GM12865 (cell line): ENCODE data around the gene ZNF595.
A peak's percentile ranks its signal among the peaks of the same experiment; 100 is the strongest.
"Not testable (repeated sequence)": the region's sequence is repeated elsewhere in the genome, so short reads cannot be mapped to it uniquely, and the experiment has no call there.

ENCODE experiments used
- DNase-seq: peaks from one replicate; pipeline ENCODE4 v3.0.0; 2010; ENCODE audit warnings: low read depth
- H3K4me3 ChIP-seq: 2 replicates; pipeline ENCODE4 v1.5.1; 2011; ENCODE audit warnings: mild to moderate bottlenecking, low read depth, low read length, control low read depth
- CTCF ChIP-seq: IDR thresholded peaks from 2 replicates; pipeline ENCODE4 v1.5.1; 2011; ENCODE audit warnings: low read length, control low read depth, low read depth, inconsistent platforms; ENCODE audit not compliant: insufficient read depth; ENCODE audit errors: missing control alignments

Gene ZNF595

GRCh38 chr4:52804-53479, at the start of gene ZNF595:
ZNF595 (plus strand) TSS chr4:53321; CDS start chr4:53489, 168 bp downstream.
- DNase-seq, H3K4me3 ChIP-seq: not testable (repeated sequence)

GRCh38 chr4:9937-10870, 42.9 kb upstream of the ZNF595 start:
- peak; percentile 3 for DNase-seq
- H3K4me3 ChIP-seq: not testable (repeated sequence)

GRCh38 chr4:11095-11815, 41.9 kb upstream of the ZNF595 start:
- not testable (repeated sequence) for DNase-seq, H3K4me3 ChIP-seq

- peak; percentile 9 for DNase-seq
- peak; percentile 8 for TF ChIP-seq CTCF
- H3K4me3 ChIP-seq: not testable (repeated sequence)
Observed at GRCh38 chr4:11816-12417, 41.2 kb upstream of the ZNF595 start.

GRCh38 chr4:18128-18527, 35.0 kb upstream of the ZNF595 start:
- not testable (repeated sequence) for H3K4me3 ChIP-seq, DNase-seq

- not testable (repeated sequence) for DNase-seq, H3K4me3 ChIP-seq
Observed at GRCh38 chr4:18589-18988, 34.5 kb upstream of the ZNF595 start.

GRCh38 chr4:22882-23281, 30.2 kb upstream of the ZNF595 start:
- not testable (repeated sequence) for H3K4me3 ChIP-seq, DNase-seq

GRCh38 chr4:24359-24758, 28.8 kb upstream of the ZNF595 start:
- H3K4me3 ChIP-seq, DNase-seq: not testable (repeated sequence)

- DNase-seq, H3K4me3 ChIP-seq: not testable (repeated sequence)
Observed at GRCh38 chr4:27501-27900, 25.6 kb upstream of the ZNF595 start.

- not testable (repeated sequence) for H3K4me3 ChIP-seq, DNase-seq
Observed at GRCh38 chr4:28767-29542, 24.2 kb upstream of the ZNF595 start.

GRCh38 chr4:33314-33713, 19.8 kb upstream of the ZNF595 start:
- H3K4me3 ChIP-seq, DNase-seq: not testable (repeated sequence)

GRCh38 chr4:36559-37415, 16.3 kb upstream of the ZNF595 start:
- DNase-seq, H3K4me3 ChIP-seq: not testable (repeated sequence)

- DNase-seq, H3K4me3 ChIP-seq: not testable (repeated sequence)
Observed at GRCh38 chr4:38202-38601, 14.9 kb upstream of the ZNF595 start.

GRCh38 chr4:43375-43774, 9.7 kb upstream of the ZNF595 start:
- DNase-seq, H3K4me3 ChIP-seq: not testable (repeated sequence)

GRCh38 chr4:51253-51652, 1.9 kb upstream of the ZNF595 start:
- DNase-seq, H3K4me3 ChIP-seq: not testable (repeated sequence)

- not testable (repeated sequence) for DNase-seq, H3K4me3 ChIP-seq
Observed at GRCh38 chr4:51655-52277, 1.4 kb upstream of the ZNF595 start.
